ENCODE data around the gene METTL21C. TPM values are rescaled to one million over a fixed set of nuclear protein-coding genes. Genes with fewer than 3 reads are reported as not detected.

The METTL21C gene
- total RNA-seq, 4 donors from 2014 or later: not detected

- no peak for DNase-seq (ENCODE audit: extremely low spot score)
- Histone ChIP-seq H3K4me3 (no peak overlapping the region), H3K27me3 (no peaks in the 10 kb centered on the region), H3K9me3 (no peaks in the 10 kb centered on the region), H3K36me3 (no peaks in the 10 kb centered on the region), H3K4me1 (no peaks in the 10 kb centered on the region), H3K27ac (replicated peaks in 1 of 4) (no peak overlapping the region)
- intact Hi-C loops (cut with DNase I): loop anchor here (5.0 kb wide), 1 partner anchor 133 kb away; no protein-coding TSS in a partner anchor
- 76% methylated on average over 6 of the region's 6 CpGs for WGBS
- no peak for TF ChIP-seq POLR2A (IDR thresholded peaks at IDR 0.05; ENCODE audit: low read depth)
- no peak for TF ChIP-seq EP300 (IDR thresholded peaks at IDR 0.05)
- TF ChIP-seq POLR2AphosphoS5 (IDR thresholded peaks at IDR 0.05): no peak
- peak in 1 of 3 experiments; percentile 24 for TF ChIP-seq CTCF (IDR thresholded peaks at IDR 0.05)
Observed at GRCh38 chr13:102724923-102725322, 30.1 kb upstream of the METTL21C start.

- WGBS: 16% methylated on average over 1 of the region's 1 CpG
- H3K4me1 ChIP-seq: no peaks in the 10 kb centered on the region
- H3K27me3 ChIP-seq: no peaks in the 10 kb centered on the region
- no peak overlapping the region for H3K27ac ChIP-seq (replicated peaks in 1 of 4)
- H3K36me3 ChIP-seq: no peaks in the 10 kb centered on the region
- H3K4me3 ChIP-seq: no peak overlapping the region
- TF ChIP-seq EP300 (IDR thresholded peaks at IDR 0.05) (no peak), CTCF (IDR thresholded peaks at IDR 0.05) (no peak), POLR2A (IDR thresholded peaks at IDR 0.05; ENCODE audit: low read depth) (no peak), POLR2AphosphoS5 (IDR thresholded peaks at IDR 0.05) (no peak)
- intact Hi-C loops (cut with DNase I): loop anchor here (5.0 kb wide), 1 partner anchor 130 kb away; no protein-coding TSS in a partner anchor
- no peak for DNase-seq (ENCODE audit: extremely low spot score)
- H3K9me3 ChIP-seq: no peaks in the 10 kb centered on the region
Observed at GRCh38 chr13:102721800-102722231, 27.0 kb upstream of the METTL21C start.

- no peaks in the 10 kb centered on the region for H3K9me3 ChIP-seq
- no peak overlapping the region for H3K4me3 ChIP-seq
- no peak for DNase-seq (ENCODE audit: extremely low spot score)
- intact Hi-C loops (cut with DNase I): no loop called here
- H3K27me3 ChIP-seq: no peaks in the 10 kb centered on the region
- TF ChIP-seq POLR2A (IDR thresholded peaks at IDR 0.05; ENCODE audit: low read depth): no peak
- no peak for TF ChIP-seq CTCF (IDR thresholded peaks at IDR 0.05)
- no peak for TF ChIP-seq EP300 (IDR thresholded peaks at IDR 0.05)
- TF ChIP-seq POLR2AphosphoS5 (IDR thresholded peaks at IDR 0.05): no peak
- no peak overlapping the region for H3K27ac ChIP-seq (replicated peaks in 1 of 4)
- H3K36me3 ChIP-seq: no peaks in the 10 kb centered on the region
- no peaks in the 10 kb centered on the region for H3K4me1 ChIP-seq
- WGBS: 67% methylated on average over 2 of the region's 2 CpGs
Observed at GRCh38 chr13:102718746-102719145, 23.9 kb upstream of the METTL21C start.

- DNase-seq (ENCODE audit: extremely low spot score): no peak
- H3K9me3 ChIP-seq: no peaks in the 10 kb centered on the region
- H3K36me3 ChIP-seq: no peaks in the 10 kb centered on the region
- H3K27ac ChIP-seq (replicated peaks in 1 of 4): no peak overlapping the region
- H3K27me3 ChIP-seq: no peaks in the 10 kb centered on the region
- no peak overlapping the region for H3K4me3 ChIP-seq
- intact Hi-C loops (cut with DNase I): no loop called here
- peaks cover 0 to 3% (median 0%) of the 10 kb centered on the region in 4 donors for H3K4me1 ChIP-seq
- WGBS: 53% methylated on average over 1 of the region's 1 CpG
- TF ChIP-seq CTCF (IDR thresholded peaks at IDR 0.05): no peak
- TF ChIP-seq POLR2A (IDR thresholded peaks at IDR 0.05; ENCODE audit: low read depth): no peak
- TF ChIP-seq EP300 (IDR thresholded peaks at IDR 0.05): no peak
- TF ChIP-seq POLR2AphosphoS5 (IDR thresholded peaks at IDR 0.05): no peak
Observed at GRCh38 chr13:102715447-102715846, 20.6 kb upstream of the METTL21C start.

GRCh38 chr13:102710261-102710679 is 15.4 kb upstream of the METTL21C start:
- no peak for DNase-seq (ENCODE audit: extremely low spot score)
- H3K27ac ChIP-seq (replicated peaks in 1 of 4): peak overlapping the region in 1 of 4 donors; percentile 20
- no peaks in the 10 kb centered on the region for H3K27me3 ChIP-seq
- H3K36me3 ChIP-seq: no peaks in the 10 kb centered on the region
- WGBS: 53% methylated on average over 9 of the region's 9 CpGs
- peaks cover 0 to 10% (median 4%) of the 10 kb centered on the region in 4 donors for H3K4me1 ChIP-seq
- intact Hi-C loops (cut with DNase I): no loop called here
- H3K4me3 ChIP-seq: no peak overlapping the region
- peaks cover 0 to 6% (median 2%) of the 10 kb centered on the region in 4 donors for H3K9me3 ChIP-seq
- TF ChIP-seq POLR2AphosphoS5 (IDR thresholded peaks at IDR 0.05): peak; percentile 19 to 23
- no peak for TF ChIP-seq EP300 (IDR thresholded peaks at IDR 0.05)
- no peak for TF ChIP-seq POLR2A (IDR thresholded peaks at IDR 0.05; ENCODE audit: low read depth)
- TF ChIP-seq CTCF (IDR thresholded peaks at IDR 0.05): no peak

All from esophagus muscularis mucosa (tissue), 4 donors.